Measurements from ENCODE around the gene PRDM15.
"Not testable (repeated sequence)": the region's sequence is repeated elsewhere in the genome, so short reads cannot be mapped to it uniquely, and the experiment has no call there.

Gene PRDM15

GRCh38 chr21:41805643-41806042 is 73.5 kb downstream of the PRDM15 start:
- DNase-seq (ENCODE audit: low spot score): no peak

GRCh38 chr21:41805038-41805437 is 74.1 kb downstream of the PRDM15 start:
- DNase-seq (ENCODE audit: low spot score): no peak

GRCh38 chr21:41804381-41804780 is 74.8 kb downstream of the PRDM15 start:
- no peak for DNase-seq (ENCODE audit: low spot score)

- DNase-seq (ENCODE audit: low spot score): no peak
Measured at GRCh38 chr21:41803316-41803715, 75.8 kb downstream of the PRDM15 start.

- DNase-seq (ENCODE audit: low spot score): peak; percentile 41
Measured at GRCh38 chr21:41802684-41803083, 76.5 kb downstream of the PRDM15 start.

GRCh38 chr21:41802198-41802584 is 77.0 kb downstream of the PRDM15 start:
- no peak for DNase-seq (ENCODE audit: low spot score)

- DNase-seq (ENCODE audit: low spot score): no peak
Measured at GRCh38 chr21:41801321-41802197, 77.6 kb downstream of the PRDM15 start.

GRCh38 chr21:41800425-41801320 is 78.5 kb downstream of the PRDM15 start:
- DNase-seq (ENCODE audit: low spot score): no peak

- no peak for DNase-seq (ENCODE audit: low spot score)
Measured at GRCh38 chr21:41799763-41800162, 79.4 kb downstream of the PRDM15 start.

GRCh38 chr21:41798326-41798725 is 80.8 kb downstream of the PRDM15 start:
- DNase-seq (ENCODE audit: low spot score): no peak

GRCh38 chr21:41796476-41797080 is 82.6 kb downstream of the PRDM15 start:
- DNase-seq (ENCODE audit: low spot score): no peak

GRCh38 chr21:41795726-41796125 is 83.4 kb downstream of the PRDM15 start:
- DNase-seq (ENCODE audit: low spot score): no peak

GRCh38 chr21:41794600-41794999 is 84.5 kb downstream of the PRDM15 start:
- DNase-seq (ENCODE audit: low spot score): no peak

GRCh38 chr21:41792711-41793110 is 86.4 kb downstream of the PRDM15 start:
- DNase-seq (ENCODE audit: low spot score): no peak

- no peak for DNase-seq (ENCODE audit: low spot score)
Measured at GRCh38 chr21:41786509-41786987, 92.6 kb downstream of the PRDM15 start.

- not testable (repeated sequence) for DNase-seq (ENCODE audit: low spot score)
Measured at GRCh38 chr21:41785262-41785661, 93.9 kb downstream of the PRDM15 start.

- DNase-seq (ENCODE audit: low spot score): no peak
Measured at GRCh38 chr21:41784456-41785102, 94.6 kb downstream of the PRDM15 start.

- no peak for DNase-seq (ENCODE audit: low spot score)
Measured at GRCh38 chr21:41783476-41784180, 95.5 kb downstream of the PRDM15 start.

- no peak for DNase-seq (ENCODE audit: low spot score)
Measured at GRCh38 chr21:41781050-41781410, 98.1 kb downstream of the PRDM15 start.

GRCh38 chr21:41780337-41781049 is 98.7 kb downstream of the PRDM15 start:
- DNase-seq (ENCODE audit: low spot score): no peak

- no peak for DNase-seq (ENCODE audit: low spot score)
Measured at GRCh38 chr21:41779659-41780058, 99.5 kb downstream of the PRDM15 start.
